Measurements from ENCODE around the gene RPP25L.

RPP25L gene

GRCh38 chr9:34601937-34602573, 9.8 kb downstream of the RPP25L start:
- Histone ChIP-seq H3K4me3 (ENCODE audit: low read length) (no peak overlapping the region), H3K9ac (ENCODE audit: low read length) (no peak overlapping the region), H3K4me1 (ENCODE audit: control insufficient read depth, low read depth, low read length) (peaks cover 7% of the 10 kb centered on the region), H3K27ac (ENCODE audit: low read length) (no peak overlapping the region), H3K9me3 (ENCODE audit: control insufficient read depth, low read depth, low read length) (no peaks in the 10 kb centered on the region), H3K27me3 (ENCODE audit: control insufficient read depth, insufficient read depth, low read length) (no peaks in the 10 kb centered on the region), H3K36me3 (ENCODE audit: control insufficient read depth, low read depth, low read length) (no peaks in the 10 kb centered on the region)

GRCh38 chr9:34600908-34601307, 11.0 kb downstream of the RPP25L start:
- Histone ChIP-seq H3K4me1 (ENCODE audit: control insufficient read depth, low read depth, low read length) (peaks cover 7% of the 10 kb centered on the region), H3K27ac (ENCODE audit: low read length) (no peak overlapping the region), H3K36me3 (ENCODE audit: control insufficient read depth, low read depth, low read length) (no peaks in the 10 kb centered on the region), H3K4me3 (ENCODE audit: low read length) (no peak overlapping the region), H3K9ac (ENCODE audit: low read length) (no peak overlapping the region), H3K9me3 (ENCODE audit: control insufficient read depth, low read depth, low read length) (no peaks in the 10 kb centered on the region), H3K27me3 (ENCODE audit: control insufficient read depth, insufficient read depth, low read length) (no peaks in the 10 kb centered on the region)

DNA sequence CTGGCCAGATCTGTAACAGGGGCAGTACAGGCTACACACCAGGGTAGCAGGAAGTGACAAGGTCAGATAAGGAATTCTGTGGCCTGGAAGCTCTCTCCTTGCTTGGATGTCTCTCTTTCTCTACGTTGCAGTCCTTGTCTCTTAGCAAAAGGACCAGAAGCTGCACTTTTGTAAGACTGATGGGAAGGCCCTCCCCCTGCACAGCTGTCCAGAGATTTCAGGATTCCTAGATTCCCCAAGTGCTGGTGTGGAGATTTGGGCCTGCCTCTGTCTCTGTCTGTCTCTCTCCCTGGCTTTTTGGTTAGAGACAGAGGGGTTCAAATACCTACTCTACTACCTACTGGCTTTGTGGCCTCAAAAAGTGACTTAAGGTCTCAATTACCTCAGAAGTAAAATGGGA, 12.4 kb downstream of the RPP25L start:
- H3K9ac ChIP-seq (ENCODE audit: low read length), result no peak overlapping the region
- peaks cover 3% of the 10 kb centered on the region for H3K27me3 ChIP-seq (ENCODE audit: control insufficient read depth, insufficient read depth, low read length)
- no peak overlapping the region for H3K27ac ChIP-seq (ENCODE audit: low read length)
- H3K9me3 ChIP-seq (ENCODE audit: control insufficient read depth, low read depth, low read length), result no peaks in the 10 kb centered on the region
- no peak overlapping the region for H3K4me3 ChIP-seq (ENCODE audit: low read length)
- H3K36me3 ChIP-seq (ENCODE audit: control insufficient read depth, low read depth, low read length), result no peaks in the 10 kb centered on the region
- H3K4me1 ChIP-seq (ENCODE audit: control insufficient read depth, low read depth, low read length), result peaks cover 7% of the 10 kb centered on the region

DNA sequence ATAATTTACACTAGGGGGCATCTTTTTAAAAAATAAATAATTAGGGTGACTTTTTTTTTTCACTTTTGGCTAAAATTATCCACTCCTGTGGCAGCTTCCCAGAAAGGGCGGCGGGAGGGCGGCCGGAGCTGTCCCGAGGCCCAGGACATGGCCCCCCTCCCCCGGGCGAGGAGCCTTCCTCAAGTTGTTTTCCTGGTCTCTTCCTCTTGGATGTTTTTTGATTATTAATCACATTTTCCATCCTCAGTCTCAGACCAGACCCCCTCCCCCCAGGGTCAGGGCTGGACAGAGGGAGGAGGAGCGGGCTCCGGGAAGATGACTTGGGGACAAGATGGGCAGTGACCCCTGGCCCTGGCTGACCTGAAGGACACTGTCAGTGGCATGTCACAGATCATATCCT, 17.7 kb downstream of the RPP25L start:
- no peak overlapping the region for H3K9ac ChIP-seq (ENCODE audit: low read length)
- H3K36me3 ChIP-seq (ENCODE audit: control insufficient read depth, low read depth, low read length), result no peaks in the 10 kb centered on the region
- no peak overlapping the region for H3K4me3 ChIP-seq (ENCODE audit: low read length)
- H3K27ac ChIP-seq (ENCODE audit: low read length), result no peak overlapping the region
- H3K9me3 ChIP-seq (ENCODE audit: control insufficient read depth, low read depth, low read length), result no peaks in the 10 kb centered on the region
- H3K27me3 ChIP-seq (ENCODE audit: control insufficient read depth, insufficient read depth, low read length), result peaks cover 55% of the 10 kb centered on the region
- peaks cover 8% of the 10 kb centered on the region for H3K4me1 ChIP-seq (ENCODE audit: control insufficient read depth, low read depth, low read length)

DNA sequence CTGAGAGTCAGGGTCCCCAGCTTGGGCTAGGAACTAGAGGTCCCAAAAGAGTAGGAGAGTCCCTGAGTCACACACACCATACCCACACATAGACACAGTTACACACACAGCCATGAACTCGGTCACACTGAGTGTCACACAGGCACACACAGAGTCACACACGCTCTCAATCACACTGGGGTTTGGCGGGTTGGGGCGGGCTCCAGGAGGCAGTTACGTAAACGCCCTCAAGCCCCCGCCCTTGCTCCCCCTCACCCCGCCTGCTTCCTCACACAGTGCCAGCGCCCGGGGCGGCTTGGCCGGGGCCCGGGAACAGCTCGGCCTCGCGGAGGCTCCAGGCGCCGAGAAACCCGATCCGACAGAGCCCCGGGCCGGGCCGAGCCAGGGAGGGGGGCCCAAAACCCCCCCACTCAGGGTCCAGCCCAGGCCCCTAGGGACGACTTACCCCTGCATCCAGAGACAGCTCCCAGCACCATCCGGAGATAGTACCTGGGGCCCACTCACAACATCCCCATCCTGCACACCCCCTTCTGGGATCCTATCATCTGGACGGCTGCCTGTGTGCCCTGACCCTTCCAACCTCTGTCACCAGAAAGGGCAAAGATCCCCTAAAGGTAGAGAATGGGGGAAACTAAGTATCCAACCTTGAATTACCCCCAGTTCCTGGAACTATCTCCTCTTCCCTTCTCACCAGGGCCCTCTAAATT, 18.8 kb downstream of the RPP25L start:
- Histone ChIP-seq H3K27ac (ENCODE audit: low read length) (no peak overlapping the region), H3K36me3 (ENCODE audit: control insufficient read depth, low read depth, low read length) (no peaks in the 10 kb centered on the region), H3K4me1 (ENCODE audit: control insufficient read depth, low read depth, low read length) (peaks cover 15% of the 10 kb centered on the region), H3K9me3 (ENCODE audit: control insufficient read depth, low read depth, low read length) (no peaks in the 10 kb centered on the region), H3K27me3 (ENCODE audit: control insufficient read depth, insufficient read depth, low read length) (peaks cover 66% of the 10 kb centered on the region), H3K4me3 (ENCODE audit: low read length) (no peak overlapping the region), H3K9ac (ENCODE audit: low read length) (no peak overlapping the region)

- Histone ChIP-seq H3K9me3 (ENCODE audit: control insufficient read depth, low read depth, low read length) (no peaks in the 10 kb centered on the region), H3K27me3 (ENCODE audit: control insufficient read depth, insufficient read depth, low read length) (peaks cover 75% of the 10 kb centered on the region), H3K4me3 (ENCODE audit: low read length) (no peak overlapping the region), H3K4me1 (ENCODE audit: control insufficient read depth, low read depth, low read length) (peaks cover 15% of the 10 kb centered on the region), H3K36me3 (ENCODE audit: control insufficient read depth, low read depth, low read length) (no peaks in the 10 kb centered on the region), H3K9ac (ENCODE audit: low read length) (no peak overlapping the region), H3K27ac (ENCODE audit: low read length) (no peak overlapping the region)
Measured at GRCh38 chr9:34591917-34592866, 19.7 kb downstream of the RPP25L start.

- Histone ChIP-seq H3K27ac (ENCODE audit: low read length) (no peak overlapping the region), H3K36me3 (ENCODE audit: control insufficient read depth, low read depth, low read length) (no peaks in the 10 kb centered on the region), H3K9ac (ENCODE audit: low read length) (no peak overlapping the region), H3K27me3 (ENCODE audit: control insufficient read depth, insufficient read depth, low read length) (peaks cover 83% of the 10 kb centered on the region), H3K4me1 (ENCODE audit: control insufficient read depth, low read depth, low read length) (peaks cover 18% of the 10 kb centered on the region), H3K4me3 (ENCODE audit: low read length) (peak overlapping the region; percentile 65), H3K9me3 (ENCODE audit: control insufficient read depth, low read depth, low read length) (no peaks in the 10 kb centered on the region)
Measured at GRCh38 chr9:34591248-34591916, 20.5 kb downstream of the RPP25L start.

- H3K4me1 ChIP-seq (ENCODE audit: control insufficient read depth, low read depth, low read length), result peaks cover 25% of the 10 kb centered on the region
- H3K9ac ChIP-seq (ENCODE audit: low read length), result no peak overlapping the region
- H3K27me3 ChIP-seq (ENCODE audit: control insufficient read depth, insufficient read depth, low read length), result peaks cover 91% of the 10 kb centered on the region
- no peaks in the 10 kb centered on the region for H3K36me3 ChIP-seq (ENCODE audit: control insufficient read depth, low read depth, low read length)
- peak overlapping the region; percentile 65 for H3K4me3 ChIP-seq (ENCODE audit: low read length)
- no peak overlapping the region for H3K27ac ChIP-seq (ENCODE audit: low read length)
- no peaks in the 10 kb centered on the region for H3K9me3 ChIP-seq (ENCODE audit: control insufficient read depth, low read depth, low read length)
Measured at GRCh38 chr9:34590381-34591247, 21.3 kb downstream of the RPP25L start.

- H3K27me3 ChIP-seq (ENCODE audit: control insufficient read depth, insufficient read depth, low read length), result peaks cover 98% of the 10 kb centered on the region
- H3K27ac ChIP-seq (ENCODE audit: low read length), result no peak within 1 kb of the TSS
- no peak within 1 kb of the TSS for H3K9ac ChIP-seq (ENCODE audit: low read length)
- H3K9me3 ChIP-seq (ENCODE audit: control insufficient read depth, low read depth, low read length), result no peaks in the 10 kb centered on the region
- peaks cover 31% of the 10 kb centered on the region for H3K4me1 ChIP-seq (ENCODE audit: control insufficient read depth, low read depth, low read length)
- no peaks in the 10 kb centered on the region for H3K36me3 ChIP-seq (ENCODE audit: control insufficient read depth, low read depth, low read length)
- H3K4me3 ChIP-seq (ENCODE audit: low read length), result peak within 1 kb of the TSS; percentile 65
Measured at GRCh38 chr9:34589636-34590380, 22.1 kb downstream of the RPP25L start, which contains the start of gene CNTFR. TSS of gene CNTFR (minus strand) at chr9:34589724. CDS start at chr9:34568981, 20,743 bp downstream.

Measured in iPS-18a (cell line).